ENCODE measurements around the gene KDM8. TPM values are rescaled to one million over a fixed set of nuclear protein-coding genes. Genes with fewer than 3 reads are reported as not detected.
"Not testable (repeated sequence)": the region's sequence is repeated elsewhere in the genome, so short reads cannot be mapped to it uniquely, and the experiment has no call there.

Gene KDM8
- total and polyA plus RNA-seq, 2 experiments from 2014 or later = 5.1 to 5.7 TPM

- TF ChIP-seq ZNF114 (CRISPR knock-in tag; IDR thresholded peaks at IDR 0.05) (no peak), ZNF462 (CRISPR knock-in tag; IDR thresholded peaks at IDR 0.05) (no peak), POLR2AphosphoS5 (IDR thresholded peaks at IDR 0.05; ENCODE audit: low read depth) (no peak)
- Histone ChIP-seq H3K79me2 (replicated peaks; ENCODE audit: insufficient read depth) (0 out of 2 replicates have a peak, but pooled peaks cover 5% of the 10 kb centered on the region), H3K4me3 (no peak overlapping the region), H3K27me3 (ENCODE audit: insufficient read depth) (no peaks in the 10 kb centered on the region), H4K20me1 (replicated peaks; ENCODE audit: insufficient read depth) (no peaks in the 10 kb centered on the region; the same call in 1 of the 2 replicates), H3K36me3 (ENCODE audit: insufficient read depth) (no peaks in the 10 kb centered on the region), H2AFZ (no peak overlapping the region), H3F3A (replicated peaks; ENCODE audit: low read depth) (no peaks in the 10 kb centered on the region), H3K27ac (ENCODE audit: low read depth) (no peak overlapping the region), H3K4me2 (no peak overlapping the region), H3K9me2 (ENCODE audit: insufficient read depth) (no peaks in the 10 kb centered on the region), H3K4me1 (ENCODE audit: insufficient read depth) (peaks cover 5% of the 10 kb centered on the region; the same call in 1 of the 2 replicates)
- no peak for DNase-seq (ENCODE audit: low spot score)
- Mint-ChIP-seq H3K4me3 (no peak overlapping the region), H3K4me1 (peaks cover 18% of the 10 kb centered on the region; the same call in 2 of the 3 replicates), H3K9me3 (no peaks in the 10 kb centered on the region), H3K27ac (no peak overlapping the region), H3K27me3 (ENCODE audit: insufficient read depth, low read depth, poor library complexity) (no peaks in the 10 kb centered on the region), H3K36me3 (ENCODE audit: low read depth) (no peaks in the 10 kb centered on the region; the same call in 2 of the 3 replicates)
- ATAC-seq = no peak
Observed at GRCh38 chr16:27259710-27260109, 56.4 kb downstream of the KDM8 start.

- not testable (repeated sequence) for H3K27me3 Mint-ChIP-seq (ENCODE audit: insufficient read depth, low read depth, poor library complexity); H3K79me2 ChIP-seq (replicated peaks; ENCODE audit: insufficient read depth); H3K27ac ChIP-seq (ENCODE audit: low read depth); H4K20me1 ChIP-seq (replicated peaks; ENCODE audit: insufficient read depth); H3K4me2 ChIP-seq; ATAC-seq; H3K36me3 Mint-ChIP-seq (ENCODE audit: low read depth); H3K36me3 ChIP-seq (ENCODE audit: insufficient read depth); H3K9me2 ChIP-seq (ENCODE audit: insufficient read depth); H3K4me3 ChIP-seq; H3K27ac Mint-ChIP-seq; H3K4me1 ChIP-seq (ENCODE audit: insufficient read depth); H3K4me3 Mint-ChIP-seq; DNase-seq (ENCODE audit: low spot score); H3K9me3 Mint-ChIP-seq; H3K27me3 ChIP-seq (ENCODE audit: insufficient read depth); H3F3A ChIP-seq (replicated peaks; ENCODE audit: low read depth); H2AFZ ChIP-seq
- H3K4me1 Mint-ChIP-seq = peaks cover 18% of the 10 kb centered on the region; the same call in 2 of the 3 replicates
Observed at GRCh38 chr16:27262904-27263423, 59.6 kb downstream of the KDM8 start.
